ENCODE data around the gene TMEM190.

DNA sequence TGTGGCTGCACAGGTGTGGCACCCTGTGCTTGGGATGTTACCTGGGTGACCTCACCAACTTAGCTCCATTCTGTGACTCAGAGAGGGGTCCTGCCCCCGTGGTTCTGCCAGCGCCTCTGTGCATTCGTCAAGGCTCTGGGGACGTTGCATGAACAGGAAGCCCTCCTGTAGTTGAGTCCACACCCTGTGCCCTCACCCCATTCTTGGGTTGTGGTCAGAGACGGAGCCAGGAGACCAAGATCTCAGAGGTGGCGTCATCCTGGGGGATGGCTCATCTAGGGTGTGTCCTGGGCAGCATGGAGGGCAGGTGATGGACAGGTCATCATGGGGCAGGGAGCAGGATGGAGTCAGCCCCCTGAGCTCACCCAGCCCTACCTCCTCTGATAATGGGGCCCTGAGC is 24.6 kb upstream of the TMEM190 start:
- TF ChIP-seq, protein P1, sequence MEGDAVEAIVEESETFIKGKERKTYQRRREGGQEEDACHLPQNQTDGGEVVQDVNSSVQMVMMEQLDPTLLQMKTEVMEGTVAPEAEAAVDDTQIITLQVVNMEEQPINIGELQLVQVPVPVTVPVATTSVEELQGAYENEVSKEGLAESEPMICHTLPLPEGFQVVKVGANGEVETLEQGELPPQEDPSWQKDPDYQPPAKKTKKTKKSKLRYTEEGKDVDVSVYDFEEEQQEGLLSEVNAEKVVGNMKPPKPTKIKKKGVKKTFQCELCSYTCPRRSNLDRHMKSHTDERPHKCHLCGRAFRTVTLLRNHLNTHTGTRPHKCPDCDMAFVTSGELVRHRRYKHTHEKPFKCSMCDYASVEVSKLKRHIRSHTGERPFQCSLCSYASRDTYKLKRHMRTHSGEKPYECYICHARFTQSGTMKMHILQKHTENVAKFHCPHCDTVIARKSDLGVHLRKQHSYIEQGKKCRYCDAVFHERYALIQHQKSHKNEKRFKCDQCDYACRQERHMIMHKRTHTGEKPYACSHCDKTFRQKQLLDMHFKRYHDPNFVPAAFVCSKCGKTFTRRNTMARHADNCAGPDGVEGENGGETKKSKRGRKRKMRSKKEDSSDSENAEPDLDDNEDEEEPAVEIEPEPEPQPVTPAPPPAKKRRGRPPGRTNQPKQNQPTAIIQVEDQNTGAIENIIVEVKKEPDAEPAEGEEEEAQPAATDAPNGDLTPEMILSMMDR (IDR thresholded peaks at IDR 0.05) = no peak
- no peak for TF ChIP-seq POLR2A (IDR thresholded peaks at IDR 0.05)
